Activated T-cell treated with anti-CD3 and anti-CD28 coated beads, Interleukin-2, amount 50 U/mL, for 24 hours (primary cell): Measurements from ENCODE around the gene CBX7.
"Not testable (repeated sequence)": the region's sequence is repeated elsewhere in the genome, so short reads cannot be mapped to it uniquely, and the experiment has no call there.

Experiments used
- DNase-seq: peaks from one replicate; pipeline ENCODE4 v3.0.0-alpha.2; 2020
- H3K27ac Mint-ChIP-seq: 2 replicates; pipeline ENCODE4 v1.8.0; 2020; ENCODE audit warnings: mild to moderate bottlenecking, mixed read lengths
- H3K27me3 Mint-ChIP-seq: 2 replicates; pipeline ENCODE4 v1.8.0; 2020; ENCODE audit warnings: mixed read lengths
- H3K36me3 Mint-ChIP-seq: 2 replicates; pipeline ENCODE4 v1.8.0; 2020; ENCODE audit warnings: low read depth, mixed read lengths
- H3K4me1 Mint-ChIP-seq: 2 replicates; pipeline ENCODE4 v1.8.0; 2020; ENCODE audit warnings: low read depth, mixed read lengths
- H3K4me3 Mint-ChIP-seq: 2 replicates; pipeline ENCODE4 v1.8.0; 2020; ENCODE audit warnings: mild to moderate bottlenecking, moderate library complexity, mixed read lengths
- H3K9me3 Mint-ChIP-seq: 2 replicates; pipeline ENCODE4 v1.8.0; 2020; ENCODE audit warnings: mixed read lengths

CBX7 gene

DNA sequence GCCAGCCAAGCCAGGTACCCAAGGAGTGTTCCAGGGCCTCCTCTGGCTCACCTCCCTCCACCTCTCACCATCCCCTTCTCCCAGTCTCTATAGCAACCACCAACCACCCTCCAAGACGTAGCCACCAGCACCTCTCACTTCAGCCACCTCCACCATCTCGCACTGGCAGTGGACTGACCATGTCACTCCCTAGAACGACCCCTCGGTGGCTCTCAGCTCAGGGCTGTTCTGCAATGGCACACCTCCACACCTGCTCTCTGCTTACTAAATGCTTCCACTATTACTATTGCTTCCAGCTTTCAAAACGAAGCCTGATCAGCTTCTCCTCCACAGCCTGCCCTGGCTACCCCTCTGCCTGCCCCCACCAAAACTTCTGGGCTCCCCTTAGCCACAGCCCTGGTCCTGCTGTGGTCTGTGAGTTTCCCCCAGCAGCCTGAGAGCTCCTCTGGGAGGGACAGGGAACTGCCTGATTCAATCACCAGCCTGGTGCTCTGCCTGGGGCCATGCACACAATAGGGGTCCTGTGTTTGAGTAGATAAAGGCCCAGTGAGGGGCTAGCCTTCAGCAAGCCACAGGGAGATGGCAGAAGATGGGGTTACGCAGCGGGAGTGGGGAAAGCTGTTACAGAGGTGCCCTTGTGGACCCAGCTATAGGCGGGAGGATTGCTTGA, 17.5 kb upstream of the CBX7 start:
- Mint-ChIP-seq H3K27ac (no peak overlapping the region), H3K36me3 (no peaks in the 10 kb centered on the region), H3K4me3 (no peak overlapping the region), H3K4me1 (peaks cover 42% of the 10 kb centered on the region), H3K9me3 (no peaks in the 10 kb centered on the region), H3K27me3 (no peaks in the 10 kb centered on the region)
- no peak for DNase-seq

GRCh38 chr22:39166547-39166946, 14.1 kb upstream of the CBX7 start:
- no peak overlapping the region for H3K27ac Mint-ChIP-seq
- H3K4me3 Mint-ChIP-seq: no peak overlapping the region
- H3K9me3 Mint-ChIP-seq: no peaks in the 10 kb centered on the region
- DNase-seq: no peak
- H3K4me1 Mint-ChIP-seq: peaks cover 13% of the 10 kb centered on the region
- no peaks in the 10 kb centered on the region for H3K27me3 Mint-ChIP-seq
- no peaks in the 10 kb centered on the region for H3K36me3 Mint-ChIP-seq

DNA sequence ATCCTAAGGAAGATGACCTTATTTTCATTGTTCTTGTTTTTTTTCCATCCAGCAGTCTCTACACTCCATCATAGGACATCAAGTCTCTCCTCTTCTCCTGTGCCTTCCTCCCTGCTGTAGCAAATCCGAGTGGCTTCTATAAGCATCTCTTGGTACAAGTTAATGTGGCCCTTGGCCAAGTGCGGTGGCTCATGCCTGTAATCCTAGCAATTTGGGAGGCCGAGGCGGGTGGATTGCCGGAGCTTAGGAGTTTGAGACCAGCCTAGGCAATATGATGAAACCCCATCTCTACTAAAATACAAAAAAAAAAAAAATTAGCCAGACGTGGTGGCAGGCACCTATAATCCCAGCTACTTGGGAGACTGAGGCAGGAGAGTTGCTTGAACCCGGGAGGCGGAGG, 3.6 kb upstream of the CBX7 start:
- peaks cover 14% of the 10 kb centered on the region for H3K27me3 Mint-ChIP-seq
- not testable (repeated sequence) for H3K9me3 Mint-ChIP-seq, H3K4me3 Mint-ChIP-seq, H3K36me3 Mint-ChIP-seq, DNase-seq, H3K4me1 Mint-ChIP-seq, H3K27ac Mint-ChIP-seq

DNA sequence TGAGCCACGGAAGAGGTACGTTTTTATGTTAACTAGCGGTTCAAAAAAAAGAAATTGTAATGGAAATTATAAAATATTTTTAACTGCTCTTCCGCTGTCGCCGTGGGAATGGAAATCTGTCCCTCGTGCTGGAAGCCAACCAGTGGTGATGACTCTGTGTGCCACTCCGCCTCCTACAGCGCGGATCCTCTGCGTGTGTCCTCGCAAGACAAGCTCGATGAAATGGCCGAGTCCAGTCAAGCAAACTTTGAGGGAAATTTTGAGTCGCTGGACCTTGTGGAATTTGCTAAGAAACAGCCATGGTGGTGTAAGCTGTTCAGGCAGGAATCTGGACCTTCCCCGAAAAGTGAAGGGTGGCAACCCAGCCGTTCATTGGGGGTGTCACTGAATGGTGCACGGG, 2.9 kb upstream of the CBX7 start:
- peaks cover 3% of the 10 kb centered on the region for H3K36me3 Mint-ChIP-seq
- peaks cover 17% of the 10 kb centered on the region for H3K4me1 Mint-ChIP-seq
- no peaks in the 10 kb centered on the region for H3K9me3 Mint-ChIP-seq
- DNase-seq: no peak
- peaks cover 14% of the 10 kb centered on the region for H3K27me3 Mint-ChIP-seq
- no peak overlapping the region for H3K27ac Mint-ChIP-seq
- H3K4me3 Mint-ChIP-seq: no peak overlapping the region

GRCh38 chr22:39153220-39153717, 789 bp upstream of the CBX7 start:
- H3K36me3 Mint-ChIP-seq: peaks cover 8% of the 10 kb centered on the region
- peaks cover 38% of the 10 kb centered on the region for H3K4me1 Mint-ChIP-seq
- no peaks in the 10 kb centered on the region for H3K9me3 Mint-ChIP-seq
- no peak for DNase-seq
- peak overlapping the region; percentile 86 for H3K27ac Mint-ChIP-seq
- peaks cover 14% of the 10 kb centered on the region for H3K27me3 Mint-ChIP-seq
- peak overlapping the region; percentile 76 for H3K4me3 Mint-ChIP-seq

DNA sequence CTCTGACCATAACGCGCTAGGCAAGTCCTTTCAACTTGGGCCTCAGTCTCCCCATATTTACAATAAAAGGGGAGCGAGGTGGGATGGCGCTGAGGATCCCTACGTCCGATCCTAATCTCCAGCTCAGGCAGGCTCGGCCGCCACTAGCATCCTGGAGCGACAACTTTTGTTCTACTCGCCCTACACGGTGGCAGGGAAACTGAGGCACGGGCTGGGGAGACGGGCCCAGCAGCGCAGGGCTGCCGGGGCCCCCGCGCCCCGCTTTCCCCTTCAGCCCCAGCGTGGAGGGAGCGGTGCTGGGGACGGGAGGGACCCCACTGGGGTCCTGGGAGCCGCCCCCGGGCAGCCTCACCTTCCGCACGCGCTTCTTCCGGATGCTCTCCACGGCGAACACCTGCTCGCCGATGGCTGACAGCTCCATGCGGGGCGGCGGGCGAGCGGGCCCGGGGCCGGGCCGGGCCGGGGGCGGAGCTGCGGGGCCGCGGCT, 413 bp downstream of the CBX7 start:
- H3K27me3 Mint-ChIP-seq: peaks cover 14% of the 10 kb centered on the region
- H3K27ac Mint-ChIP-seq: peak overlapping the region; percentile 77
- H3K4me1 Mint-ChIP-seq: peaks cover 46% of the 10 kb centered on the region
- no peak for DNase-seq
- H3K9me3 Mint-ChIP-seq: no peaks in the 10 kb centered on the region
- peak overlapping the region; percentile 72 for H3K4me3 Mint-ChIP-seq
- peaks cover 10% of the 10 kb centered on the region for H3K36me3 Mint-ChIP-seq

DNA sequence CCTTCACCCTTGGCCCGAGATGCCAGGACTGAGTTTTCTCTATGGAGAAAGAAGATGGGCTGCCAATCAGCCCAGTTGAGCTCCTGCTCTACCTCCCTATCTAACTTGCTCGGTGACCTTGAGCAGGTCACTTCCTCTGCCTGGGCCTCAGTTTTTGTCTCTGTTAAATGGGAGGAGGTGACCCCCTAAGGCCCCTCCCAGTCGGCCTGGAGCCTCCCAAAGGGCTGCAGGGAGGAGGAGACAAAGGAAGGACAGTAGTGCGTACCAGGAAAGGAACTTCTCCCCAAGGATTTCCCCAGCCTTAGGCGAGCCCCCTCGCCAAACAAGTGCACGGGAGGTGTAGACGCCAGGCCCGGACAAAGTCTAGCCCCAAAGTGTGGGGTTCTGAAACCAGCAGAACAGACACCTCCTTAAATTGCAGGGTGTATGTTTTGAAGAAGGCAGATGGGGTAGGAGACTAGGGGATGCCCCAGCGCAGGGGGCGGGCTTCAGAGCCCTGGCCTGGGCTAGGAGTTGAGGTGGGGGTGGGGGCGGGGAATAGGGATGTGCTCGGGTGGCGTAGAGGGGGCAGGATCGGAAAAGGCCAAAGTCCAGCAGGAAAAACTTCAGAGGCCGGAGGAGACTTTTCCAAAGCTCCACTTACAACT, 1.0 kb downstream of the CBX7 start:
- peaks cover 10% of the 10 kb centered on the region for H3K36me3 Mint-ChIP-seq
- DNase-seq: no peak
- peak overlapping the region; percentile 77 for H3K27ac Mint-ChIP-seq
- peak overlapping the region; percentile 72 for H3K4me3 Mint-ChIP-seq
- peaks cover 14% of the 10 kb centered on the region for H3K27me3 Mint-ChIP-seq
- peaks cover 51% of the 10 kb centered on the region for H3K4me1 Mint-ChIP-seq
- no peaks in the 10 kb centered on the region for H3K9me3 Mint-ChIP-seq

GRCh38 chr22:39150848-39151215, 1.6 kb downstream of the CBX7 start:
- peaks cover 10% of the 10 kb centered on the region for H3K36me3 Mint-ChIP-seq
- peaks cover 57% of the 10 kb centered on the region for H3K4me1 Mint-ChIP-seq
- no peak for DNase-seq
- H3K4me3 Mint-ChIP-seq: peak overlapping the region; percentile 72
- no peaks in the 10 kb centered on the region for H3K9me3 Mint-ChIP-seq
- H3K27me3 Mint-ChIP-seq: peaks cover 14% of the 10 kb centered on the region
- H3K27ac Mint-ChIP-seq: peak overlapping the region; percentile 77

- Mint-ChIP-seq H3K27me3 (peaks cover 14% of the 10 kb centered on the region), H3K9me3 (no peaks in the 10 kb centered on the region), H3K27ac (peak overlapping the region; percentile 88), H3K36me3 (peaks cover 10% of the 10 kb centered on the region), H3K4me3 (peak overlapping the region; percentile 10), H3K4me1 (peaks cover 57% of the 10 kb centered on the region)
- no peak for DNase-seq
Observed at GRCh38 chr22:39149915-39150847, 2.3 kb downstream of the CBX7 start.

- Mint-ChIP-seq H3K4me1 (peaks cover 65% of the 10 kb centered on the region), H3K9me3 (no peaks in the 10 kb centered on the region), H3K27ac (peak overlapping the region; percentile 88), H3K4me3 (no peak overlapping the region), H3K27me3 (peaks cover 7% of the 10 kb centered on the region), H3K36me3 (peaks cover 10% of the 10 kb centered on the region)
- peak; percentile 82 for DNase-seq
Observed at GRCh38 chr22:39148727-39149535, 3.5 kb downstream of the CBX7 start.

DNA sequence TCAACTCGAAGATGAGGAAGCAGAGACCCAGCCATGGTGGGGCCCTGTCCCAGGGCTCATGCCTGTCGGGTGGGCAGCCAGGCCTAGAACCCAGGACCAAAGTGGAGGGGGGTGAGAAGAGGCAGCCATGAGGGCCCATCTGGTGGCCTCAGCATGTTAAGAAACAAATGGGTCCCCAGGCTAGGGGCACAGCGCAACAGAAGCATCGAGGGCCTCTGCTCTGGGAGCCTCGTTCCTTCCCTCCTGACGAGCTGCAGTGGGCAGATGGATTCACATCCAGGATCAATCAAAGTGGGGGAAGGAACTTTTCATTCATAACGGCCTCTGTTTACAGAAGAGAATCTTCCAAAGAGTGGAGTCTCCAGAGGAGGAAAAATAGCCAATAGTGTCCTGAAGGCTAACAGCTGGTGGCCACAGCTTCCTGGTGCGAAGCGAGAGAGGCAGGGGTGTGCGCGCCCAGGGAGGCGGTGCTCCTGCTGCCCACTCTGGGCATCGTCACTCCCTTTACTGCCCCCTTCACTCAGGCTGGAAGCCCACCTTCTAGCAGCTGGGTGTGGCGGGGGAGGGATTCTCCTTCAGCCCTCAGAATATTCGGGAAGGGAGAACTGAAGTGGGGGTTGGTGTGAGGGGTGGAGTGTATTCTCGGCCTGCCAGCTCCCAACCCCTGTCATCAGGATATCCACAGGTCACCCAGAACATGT, 4.3 kb downstream of the CBX7 start:
- Mint-ChIP-seq H3K4me1 (peaks cover 65% of the 10 kb centered on the region), H3K27ac (peak overlapping the region; percentile 88), H3K36me3 (peaks cover 10% of the 10 kb centered on the region), H3K9me3 (no peaks in the 10 kb centered on the region), H3K27me3 (no peaks in the 10 kb centered on the region), H3K4me3 (no peak overlapping the region)
- DNase-seq: no peak

GRCh38 chr22:39147335-39148025, 5.0 kb downstream of the CBX7 start:
- peaks cover 65% of the 10 kb centered on the region for H3K4me1 Mint-ChIP-seq
- no peaks in the 10 kb centered on the region for H3K9me3 Mint-ChIP-seq
- H3K4me3 Mint-ChIP-seq: no peak overlapping the region
- peak overlapping the region; percentile 88 for H3K27ac Mint-ChIP-seq
- DNase-seq: no peak
- H3K27me3 Mint-ChIP-seq: no peaks in the 10 kb centered on the region
- peaks cover 10% of the 10 kb centered on the region for H3K36me3 Mint-ChIP-seq
